ENCODE results near the gene IL15RA. TPM values are rescaled to one million over a fixed set of nuclear protein-coding genes. Genes with fewer than 3 reads are reported as not detected.
"Not testable (repeated sequence)": the region's sequence is repeated elsewhere in the genome, so short reads cannot be mapped to it uniquely, and the experiment has no call there.

The IL15RA gene
- total RNA-seq, 3 donors from 2014 or later (not counting 1 experiment from before 2014, with no cell fraction given) = 10.7 to 11.8 (median 11.3) TPM

- TF ChIP-seq, protein P1, sequence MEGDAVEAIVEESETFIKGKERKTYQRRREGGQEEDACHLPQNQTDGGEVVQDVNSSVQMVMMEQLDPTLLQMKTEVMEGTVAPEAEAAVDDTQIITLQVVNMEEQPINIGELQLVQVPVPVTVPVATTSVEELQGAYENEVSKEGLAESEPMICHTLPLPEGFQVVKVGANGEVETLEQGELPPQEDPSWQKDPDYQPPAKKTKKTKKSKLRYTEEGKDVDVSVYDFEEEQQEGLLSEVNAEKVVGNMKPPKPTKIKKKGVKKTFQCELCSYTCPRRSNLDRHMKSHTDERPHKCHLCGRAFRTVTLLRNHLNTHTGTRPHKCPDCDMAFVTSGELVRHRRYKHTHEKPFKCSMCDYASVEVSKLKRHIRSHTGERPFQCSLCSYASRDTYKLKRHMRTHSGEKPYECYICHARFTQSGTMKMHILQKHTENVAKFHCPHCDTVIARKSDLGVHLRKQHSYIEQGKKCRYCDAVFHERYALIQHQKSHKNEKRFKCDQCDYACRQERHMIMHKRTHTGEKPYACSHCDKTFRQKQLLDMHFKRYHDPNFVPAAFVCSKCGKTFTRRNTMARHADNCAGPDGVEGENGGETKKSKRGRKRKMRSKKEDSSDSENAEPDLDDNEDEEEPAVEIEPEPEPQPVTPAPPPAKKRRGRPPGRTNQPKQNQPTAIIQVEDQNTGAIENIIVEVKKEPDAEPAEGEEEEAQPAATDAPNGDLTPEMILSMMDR (IDR thresholded peaks at IDR 0.05) = no peak
- DNase-seq (no peak), ATAC-seq (no peak)
- no peaks in the 10 kb centered on the region for H3K4me1 ChIP-seq (ENCODE audit: control insufficient read depth, insufficient read depth, low read length)
- no peaks in the 10 kb centered on the region for H3K27me3 ChIP-seq (ENCODE audit: control insufficient read depth, insufficient read depth, low read length)
- no peaks in the 10 kb centered on the region for H3K9me3 Mint-ChIP-seq
- no peaks in the 10 kb centered on the region for H3K4me1 Mint-ChIP-seq
- H3K9me3 ChIP-seq (ENCODE audit: control insufficient read depth, insufficient read depth, low read length) = peaks cover 3% of the 10 kb centered on the region
- H3K4me3 Mint-ChIP-seq = no peak overlapping the region
- H3K27me3 Mint-ChIP-seq (ENCODE audit: low read depth in 2 of 2) = peaks cover 0 to 12% of the 10 kb centered on the region in 2 donors
- no peaks in the 10 kb centered on the region for H3K36me3 ChIP-seq (ENCODE audit: control insufficient read depth, insufficient read depth, low read length)
- H3K27ac Mint-ChIP-seq = no peak overlapping the region
- H3K27ac ChIP-seq (ENCODE audit: low read length) = no peak overlapping the region
- 72% methylated on average over 3 of the region's 5 CpGs for WGBS (ENCODE audit: insufficient coverage)
- no peak overlapping the region for H3K4me3 ChIP-seq (ENCODE audit: low read length)
- no peaks in the 10 kb centered on the region for H3K36me3 Mint-ChIP-seq
- intact Hi-C loops (cut with micrococcal nuclease) = no loop called here
Measured at GRCh38 chr10:6008497-6009142, 31.3 kb upstream of the IL15RA start.

- Mint-ChIP-seq H3K4me1 (no peaks in the 10 kb centered on the region), H3K27me3 (ENCODE audit: low read depth in 2 of 2) (peaks cover 0 to 18% of the 10 kb centered on the region in 2 donors), H3K4me3 (no peak overlapping the region), H3K9me3 (no peaks in the 10 kb centered on the region), H3K36me3 (no peaks in the 10 kb centered on the region), H3K27ac (no peak overlapping the region)
- Histone ChIP-seq H3K27ac (ENCODE audit: low read length) (no peak overlapping the region), H3K4me3 (ENCODE audit: low read length) (no peak overlapping the region), H3K9me3 (ENCODE audit: control insufficient read depth, insufficient read depth, low read length) (peaks cover 3% of the 10 kb centered on the region), H3K36me3 (ENCODE audit: control insufficient read depth, insufficient read depth, low read length) (no peaks in the 10 kb centered on the region), H3K4me1 (ENCODE audit: control insufficient read depth, insufficient read depth, low read length) (no peaks in the 10 kb centered on the region), H3K27me3 (ENCODE audit: control insufficient read depth, insufficient read depth, low read length) (no peaks in the 10 kb centered on the region)
- TF ChIP-seq, protein P1 (IDR thresholded peaks at IDR 0.05) = no peak
- intact Hi-C loops (cut with micrococcal nuclease) = no loop called here
- 36% methylated on average over 1 of the region's 1 CpG for WGBS (ENCODE audit: insufficient coverage)
- ATAC-seq (no peak), DNase-seq (no peak)
Measured at GRCh38 chr10:6006991-6007390, 29.6 kb upstream of the IL15RA start.

DNA sequence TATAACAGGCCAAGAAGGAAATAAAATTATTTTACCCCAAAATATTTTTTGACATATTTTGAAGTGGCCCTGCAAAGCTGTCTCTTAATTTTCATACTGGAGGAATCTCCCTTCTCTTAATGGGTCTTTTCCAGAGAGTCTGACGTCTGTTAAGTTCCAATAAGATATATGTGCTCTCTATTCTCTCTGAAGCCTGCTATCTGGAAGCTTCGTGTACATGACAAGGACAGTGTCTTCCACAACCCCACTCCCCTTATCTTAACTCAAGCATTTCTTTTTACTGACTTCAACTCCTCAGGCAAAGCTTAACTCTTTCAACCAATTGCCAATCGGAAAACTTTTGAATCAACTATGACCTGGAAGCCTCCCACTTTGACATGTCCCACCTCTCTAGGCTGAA lies 29.2 kb upstream of the IL15RA start:
- ATAC-seq (no peak), DNase-seq (no peak)
- H3K36me3 ChIP-seq (ENCODE audit: control insufficient read depth, insufficient read depth, low read length) = no peaks in the 10 kb centered on the region
- no peaks in the 10 kb centered on the region for H3K4me1 ChIP-seq (ENCODE audit: control insufficient read depth, insufficient read depth, low read length)
- Mint-ChIP-seq H3K27ac (no peak overlapping the region), H3K27me3 (ENCODE audit: low read depth in 2 of 2) (peaks cover 0 to 18% of the 10 kb centered on the region in 2 donors), H3K9me3 (no peaks in the 10 kb centered on the region), H3K4me1 (no peaks in the 10 kb centered on the region), H3K4me3 (no peak overlapping the region), H3K36me3 (no peaks in the 10 kb centered on the region)
- intact Hi-C loops (cut with micrococcal nuclease) = no loop called here
- WGBS (ENCODE audit: insufficient coverage) = 89% methylated on average over 3 of the region's 3 CpGs
- H3K27me3 ChIP-seq (ENCODE audit: control insufficient read depth, insufficient read depth, low read length) = no peaks in the 10 kb centered on the region
- peaks cover 3% of the 10 kb centered on the region for H3K9me3 ChIP-seq (ENCODE audit: control insufficient read depth, insufficient read depth, low read length)
- no peak overlapping the region for H3K27ac ChIP-seq (ENCODE audit: low read length)
- TF ChIP-seq, protein P1 (IDR thresholded peaks at IDR 0.05) = no peak
- no peak overlapping the region for H3K4me3 ChIP-seq (ENCODE audit: low read length)

DNA sequence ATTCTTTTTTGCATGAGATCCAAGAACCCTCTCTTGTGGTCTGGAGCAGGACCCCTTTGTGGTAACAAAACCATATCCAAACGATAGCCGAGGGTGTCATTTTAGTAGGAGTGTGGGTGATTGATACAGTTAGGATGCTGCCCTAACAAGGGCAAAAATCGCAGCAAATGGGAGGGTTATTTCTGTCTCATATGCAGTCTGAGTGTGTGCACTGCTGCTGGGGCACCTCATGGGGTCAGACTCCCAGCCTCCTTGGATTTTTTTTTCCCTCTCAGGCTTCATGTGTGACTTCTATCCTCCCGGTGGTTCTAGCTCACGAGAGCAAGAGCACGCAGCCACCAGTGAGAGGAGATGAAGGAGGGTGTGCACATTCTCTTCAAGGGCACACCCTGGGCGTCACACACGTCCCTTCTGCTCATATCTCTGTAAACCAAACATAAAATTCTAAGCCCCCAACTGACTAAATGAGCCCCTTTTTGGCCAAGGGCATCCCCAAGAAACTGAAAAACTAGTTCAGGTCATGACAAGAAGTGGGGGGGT lies 28.6 kb upstream of the IL15RA start:
- WGBS (ENCODE audit: insufficient coverage) = 91% methylated on average over 8 of the region's 8 CpGs
- no peak for DNase-seq
- H3K4me1 ChIP-seq (ENCODE audit: control insufficient read depth, insufficient read depth, low read length) = no peaks in the 10 kb centered on the region
- H3K4me3 Mint-ChIP-seq = no peak overlapping the region
- no peak overlapping the region for H3K27ac Mint-ChIP-seq
- peaks cover 0 to 18% of the 10 kb centered on the region in 2 donors for H3K27me3 Mint-ChIP-seq (ENCODE audit: low read depth in 2 of 2)
- no peaks in the 10 kb centered on the region for H3K36me3 ChIP-seq (ENCODE audit: control insufficient read depth, insufficient read depth, low read length)
- intact Hi-C loops (cut with micrococcal nuclease) = no loop called here
- H3K9me3 Mint-ChIP-seq = no peaks in the 10 kb centered on the region
- no peaks in the 10 kb centered on the region for H3K27me3 ChIP-seq (ENCODE audit: control insufficient read depth, insufficient read depth, low read length)
- H3K9me3 ChIP-seq (ENCODE audit: control insufficient read depth, insufficient read depth, low read length) = peaks cover 3% of the 10 kb centered on the region
- ATAC-seq = no peak
- no peaks in the 10 kb centered on the region for H3K4me1 Mint-ChIP-seq
- H3K4me3 ChIP-seq (ENCODE audit: low read length) = no peak overlapping the region
- H3K27ac ChIP-seq (ENCODE audit: low read length) = no peak overlapping the region
- TF ChIP-seq, protein P1 (IDR thresholded peaks at IDR 0.05) = no peak
- no peaks in the 10 kb centered on the region for H3K36me3 Mint-ChIP-seq

DNA sequence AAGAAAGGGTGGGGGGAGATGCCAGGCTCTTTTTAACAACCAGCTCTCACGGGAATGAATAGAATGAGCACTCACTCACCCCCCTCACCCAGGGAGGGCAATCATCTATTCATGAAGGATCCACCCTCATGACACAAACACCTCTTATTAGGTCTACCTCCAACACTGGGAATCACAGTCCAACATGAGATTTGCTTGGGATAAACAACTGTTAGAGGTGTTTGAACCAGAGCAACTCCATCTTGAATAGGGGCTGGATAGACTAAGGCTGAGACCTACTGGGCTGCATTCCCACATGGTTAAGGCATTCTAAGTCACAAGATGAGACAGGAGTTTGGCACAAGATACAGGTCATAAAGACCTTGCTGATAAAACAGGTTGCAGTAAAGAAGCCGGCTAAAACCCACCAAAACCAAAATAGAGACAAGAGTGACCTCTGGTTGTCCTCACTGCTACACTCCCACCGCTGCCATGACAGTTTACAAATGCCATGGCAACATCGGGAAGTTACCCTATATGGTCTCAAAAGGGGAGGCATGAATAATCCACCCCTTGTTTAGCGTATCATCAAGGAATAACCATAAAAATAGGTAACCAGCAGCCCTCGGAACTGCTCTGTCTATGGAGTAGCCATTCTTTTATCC lies 27.9 kb upstream of the IL15RA start:
- H3K27me3 ChIP-seq (ENCODE audit: control insufficient read depth, insufficient read depth, low read length); H3K36me3 Mint-ChIP-seq; H3K9me3 Mint-ChIP-seq; intact Hi-C loops (cut with micrococcal nuclease); H3K4me3 Mint-ChIP-seq; H3K27ac Mint-ChIP-seq; ATAC-seq; H3K36me3 ChIP-seq (ENCODE audit: control insufficient read depth, insufficient read depth, low read length); H3K4me3 ChIP-seq (ENCODE audit: low read length); H3K4me1 Mint-ChIP-seq; DNase-seq; H3K4me1 ChIP-seq (ENCODE audit: control insufficient read depth, insufficient read depth, low read length); H3K27ac ChIP-seq (ENCODE audit: low read length); H3K9me3 ChIP-seq (ENCODE audit: control insufficient read depth, insufficient read depth, low read length): not testable (repeated sequence)
- peaks cover 4 to 19% of the 10 kb centered on the region in 2 donors for H3K27me3 Mint-ChIP-seq (ENCODE audit: low read depth in 2 of 2)
- 89% methylated on average over 5 of the region's 6 CpGs for WGBS (ENCODE audit: insufficient coverage)

Data from natural killer cell (primary cell).